Upper lobe of left lung (tissue), 6 donors: ENCODE measurements around the gene RYR3. TPM values are rescaled to one million over a fixed set of nuclear protein-coding genes. Genes with fewer than 3 reads are reported as not detected.

Experiments
- ATAC-seq, 2 donors: fragments of 200-7000 bp; cut with Tn5 transposase; one replicate each; pipeline ENCODE4 v1.9.1; 2022; ENCODE audit warnings: mild to moderate bottlenecking in 2 of 2, moderate library complexity in 2 of 2; ENCODE audit not compliant: low FRiP score in 2 of 2
- DNase-seq, 2 donors: peaks; one replicate each; pipeline ENCODE4 v3.0.0-alpha.2; 2019 to 2020
- H3K27ac ChIP-seq, 4 donors: fragments of 200-600 bp; sonication (generic); one replicate each; pipeline ENCODE4 v1.5.1; 2016 to 2019
- H3K27me3 ChIP-seq, 4 donors: fragments of 200-600 bp; sonication (generic); one replicate each; pipeline ENCODE4 v1.5.1; 2017 to 2019
- H3K36me3 ChIP-seq, 4 donors: fragments of 200-600 bp; sonication (generic); one replicate each; pipeline ENCODE4 v1.5.1; 2016 to 2019
- H3K4me1 ChIP-seq, 4 donors: fragments of 200-600 bp; sonication (generic); one replicate each; pipeline ENCODE4 v1.5.1; 2018 to 2019
- H3K4me3 ChIP-seq, 4 donors: fragments of 200-600 bp; sonication (generic); one replicate each; pipeline ENCODE4 v1.5.1; 2017 to 2019; ENCODE audit warnings: mild to moderate bottlenecking in 2 of 4, moderate library complexity in 1 of 4
- H3K9me3 ChIP-seq, 4 donors: fragments of 200-600 bp; sonication (generic); one replicate each; pipeline ENCODE4 v1.5.1; 2018 to 2019
- CTCF ChIP-seq, 6 experiments: fragments of 450-650 bp in 4 of 6; fragments of 200-600 bp in 2 of 6; sonication (generic) in 2 of 6; IDR thresholded peaks; one replicate each; pipeline ENCODE4 v1.5.1; 2016 to 2019; ENCODE audit warnings: antibody characterized with exemption in 6 of 6
- EP300 ChIP-seq, 4 donors: sonication (generic); formaldehyde crosslinking; IDR thresholded peaks; one replicate each; pipeline ENCODE4 v1.5.1; 2017; ENCODE audit warnings: antibody characterized with exemption in 4 of 4, control low read depth in 2 of 4
- POLR2A ChIP-seq, 4 donors: fragments of 450-650 bp; IDR thresholded peaks; one replicate each; pipeline ENCODE4 v1.5.1; 2016 to 2017; ENCODE audit warnings: antibody characterized with exemption in 4 of 4, mild to moderate bottlenecking in 2 of 4
- POLR2AphosphoS5 ChIP-seq, 2 donors: sonication (generic); formaldehyde crosslinking; IDR thresholded peaks; one replicate each; pipeline ENCODE4 v1.5.1; 2017; ENCODE audit warnings: antibody characterized with exemption in 2 of 2
- WGBS, 2 donors: methylation state at CpG; one replicate each; pipeline ENCODE4 v1.1.5; 2017 to 2018; 5-methylcytosine and 5-hydroxymethylcytosine counted together
- total RNA-seq, 6 donors: library from RNA; depleted of rRNA in 4 of 6; stranded (reverse); fragments of >200 nt in 4 of 6; gene quantifications; one replicate each; pipeline versions ENCODE4 v1.1.0 to v1.2.1, GENCODE V29; 2016 to 2021
- donor health status: DM: no; HTN: no; CAD: no; lungs with moderate emphysema.
- donor health status: DM: no; HTN: yes; CAD: no; lungs with severe emphysema.

RYR3 gene
- total RNA-seq = under 1 TPM; under 0.01 to 0.34 (median 0.15) TPM

- no peak within 1 kb of the TSS for H3K27ac ChIP-seq
- H3K27me3 ChIP-seq = peaks cover 0 to 14% (median 5%) of the 10 kb centered on the region in 4 donors
- peaks cover 0 to 8% (median 0%) of the 10 kb centered on the region in 4 donors for H3K4me1 ChIP-seq
- H3K36me3 ChIP-seq = no peaks in the 10 kb centered on the region
- peak within 1 kb of the TSS in 3 of 4 donors; percentile 20 to 31 (median 26) for H3K4me3 ChIP-seq
- DNase-seq (peak in 1 of 2 donors; percentile 84), ATAC-seq (no peak)
- TF ChIP-seq POLR2A (IDR thresholded peaks at IDR 0.05) (no peak), EP300 (IDR thresholded peaks at IDR 0.05) (no peak), POLR2AphosphoS5 (IDR thresholded peaks at IDR 0.05) (no peak), CTCF (IDR thresholded peaks at IDR 0.05) (no peak)
- 1 to 3% methylated on average over 27 to 48 of the region's 84 CpGs for WGBS, 2 donors
- H3K9me3 ChIP-seq = no peaks in the 10 kb centered on the region
Measured at GRCh38 chr15:33310481-33311311, at the start of gene RYR3. Gene RYR3 (plus strand): TSS chr15:33310967. CDS start chr15:33311046, 79 bp downstream.

GRCh38 chr15:33262306-33262705, 48.5 kb upstream of the RYR3 start:
- Histone ChIP-seq H3K27me3 (no peaks in the 10 kb centered on the region), H3K4me3 (no peak overlapping the region), H3K36me3 (no peaks in the 10 kb centered on the region), H3K9me3 (no peaks in the 10 kb centered on the region), H3K27ac (no peak overlapping the region), H3K4me1 (no peaks in the 10 kb centered on the region)
- ATAC-seq (no peak), DNase-seq (no peak)
- WGBS, 2 donors = 42 to 44% methylated on average over 2 of the region's 2 CpGs
- no peak for TF ChIP-seq CTCF (IDR thresholded peaks at IDR 0.05)
- TF ChIP-seq POLR2AphosphoS5 (IDR thresholded peaks at IDR 0.05) = no peak
- no peak for TF ChIP-seq POLR2A (IDR thresholded peaks at IDR 0.05)
- no peak for TF ChIP-seq EP300 (IDR thresholded peaks at IDR 0.05)

GRCh38 chr15:33277689-33278088, 33.1 kb upstream of the RYR3 start:
- Histone ChIP-seq H3K27ac (no peak overlapping the region), H3K36me3 (no peaks in the 10 kb centered on the region), H3K4me1 (no peaks in the 10 kb centered on the region), H3K4me3 (no peak overlapping the region), H3K9me3 (no peaks in the 10 kb centered on the region), H3K27me3 (no peaks in the 10 kb centered on the region)
- DNase-seq (no peak), ATAC-seq (no peak)
- 46 to 48% methylated on average over 1 of the region's 1 CpG for WGBS, 2 donors
- no peak for TF ChIP-seq POLR2A (IDR thresholded peaks at IDR 0.05)
- TF ChIP-seq POLR2AphosphoS5 (IDR thresholded peaks at IDR 0.05) = no peak
- no peak for TF ChIP-seq CTCF (IDR thresholded peaks at IDR 0.05)
- no peak for TF ChIP-seq EP300 (IDR thresholded peaks at IDR 0.05)

GRCh38 chr15:33278816-33279612, 31.8 kb upstream of the RYR3 start:
- no peaks in the 10 kb centered on the region for H3K36me3 ChIP-seq
- WGBS, 2 donors = 64 to 66% methylated on average over 4 of the region's 4 CpGs
- no peak for TF ChIP-seq POLR2AphosphoS5 (IDR thresholded peaks at IDR 0.05)
- no peak for TF ChIP-seq CTCF (IDR thresholded peaks at IDR 0.05)
- no peak for TF ChIP-seq POLR2A (IDR thresholded peaks at IDR 0.05)
- no peak for TF ChIP-seq EP300 (IDR thresholded peaks at IDR 0.05)
- peak in 1 of 2 donors; percentile 2 for DNase-seq
- H3K9me3 ChIP-seq = no peaks in the 10 kb centered on the region
- H3K4me3 ChIP-seq = no peak overlapping the region
- no peaks in the 10 kb centered on the region for H3K4me1 ChIP-seq
- no peaks in the 10 kb centered on the region for H3K27me3 ChIP-seq
- no peak overlapping the region for H3K27ac ChIP-seq
- peak in 1 of 2 donors; percentile 24 for ATAC-seq
